Bronchial smooth muscle cell (primary cell): Measurements from ENCODE around the gene GCDH. TPM values are rescaled to one million over a fixed set of nuclear protein-coding genes. Genes with fewer than 3 reads are reported as not detected.

Experiments
- total RNA-seq: library from RNA; depleted of rRNA; stranded (reverse); fragments of >200 nt; gene quantifications from 2 replicates; pipeline ENCODE4 v1.2.1, GENCODE V29; 2014

Gene GCDH
- 12.4 and 14.8 TPM in 2 replicates for total RNA-seq

DNA sequence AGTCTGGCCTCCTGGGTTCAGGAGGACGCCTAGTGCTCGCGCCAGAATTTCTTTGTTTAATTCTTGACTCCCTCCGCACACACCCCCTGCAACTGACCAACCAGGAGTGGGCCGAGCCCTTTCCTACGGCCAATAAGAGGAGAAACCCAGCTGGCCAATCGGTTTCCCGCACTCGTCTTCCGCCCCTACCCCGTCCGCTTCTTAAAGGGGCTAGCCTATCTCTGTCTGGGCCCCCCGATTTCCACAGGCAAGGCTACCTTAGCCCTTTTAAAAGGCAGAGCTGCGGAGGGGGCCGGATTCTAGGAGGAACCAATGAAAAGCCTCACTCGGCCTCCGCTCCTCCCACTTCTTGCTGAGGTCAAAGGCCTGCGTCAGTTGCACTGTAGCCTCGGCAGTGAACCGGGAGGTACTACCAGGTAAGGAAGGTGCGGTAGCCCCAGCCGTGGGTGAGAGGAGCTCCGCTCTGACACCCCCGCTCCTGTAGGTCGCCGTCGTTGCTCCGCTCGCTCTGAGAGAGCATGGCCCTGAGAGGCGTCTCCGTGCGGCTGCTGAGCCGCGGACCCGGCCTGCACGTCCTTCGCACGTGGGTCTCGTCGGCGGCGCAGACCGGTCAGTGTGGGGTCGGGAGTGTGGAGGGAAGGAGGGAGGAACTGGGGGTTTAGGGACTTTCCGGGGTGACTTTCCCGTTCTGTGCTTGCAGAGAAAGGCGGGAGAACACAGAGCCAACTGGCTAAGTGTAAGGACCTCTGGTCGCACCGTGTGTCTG lies at the start of gene GCDH:
GCDH (plus strand) TSS at position 374 of the 766 bp plus-strand sequence; CDS start at position 519, 145 bp downstream.

DNA sequence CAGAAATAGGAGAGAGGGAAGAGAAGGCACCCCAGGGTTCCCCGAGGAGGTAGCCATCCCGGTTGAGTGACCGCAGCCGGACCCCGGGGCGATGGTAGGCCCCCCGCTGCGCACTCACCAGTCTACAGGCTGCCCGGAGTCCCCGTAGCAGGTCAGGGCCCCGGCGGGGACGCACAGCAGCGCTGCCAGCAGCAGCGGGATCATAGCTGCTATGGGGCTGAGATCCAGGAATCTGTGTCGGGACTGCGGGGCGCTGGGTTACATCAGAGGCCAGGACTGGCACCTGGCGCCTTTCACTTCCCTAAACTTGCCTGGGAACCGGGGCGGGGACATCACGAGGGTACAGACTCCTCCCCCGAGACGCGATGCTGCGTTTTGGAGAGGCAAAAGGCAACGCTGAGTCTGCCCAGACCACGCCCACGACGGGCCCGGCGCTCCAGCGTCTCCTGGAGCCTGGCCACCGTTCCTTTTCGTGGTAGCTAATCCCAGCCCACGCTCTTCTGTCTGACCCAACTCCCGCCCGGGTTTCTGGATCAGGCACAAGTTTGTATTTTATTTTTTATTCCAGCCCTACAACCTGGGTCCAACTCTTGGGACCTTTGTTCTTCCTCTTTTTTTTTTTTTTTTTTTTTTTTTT lies 9.7 kb upstream of the GCDH start, which contains the start of gene DNASE2:
DNASE2 (minus strand) TSS at position 278 of the 637 bp plus-strand sequence; CDS start at position 204, 74 bp downstream.

DNA sequence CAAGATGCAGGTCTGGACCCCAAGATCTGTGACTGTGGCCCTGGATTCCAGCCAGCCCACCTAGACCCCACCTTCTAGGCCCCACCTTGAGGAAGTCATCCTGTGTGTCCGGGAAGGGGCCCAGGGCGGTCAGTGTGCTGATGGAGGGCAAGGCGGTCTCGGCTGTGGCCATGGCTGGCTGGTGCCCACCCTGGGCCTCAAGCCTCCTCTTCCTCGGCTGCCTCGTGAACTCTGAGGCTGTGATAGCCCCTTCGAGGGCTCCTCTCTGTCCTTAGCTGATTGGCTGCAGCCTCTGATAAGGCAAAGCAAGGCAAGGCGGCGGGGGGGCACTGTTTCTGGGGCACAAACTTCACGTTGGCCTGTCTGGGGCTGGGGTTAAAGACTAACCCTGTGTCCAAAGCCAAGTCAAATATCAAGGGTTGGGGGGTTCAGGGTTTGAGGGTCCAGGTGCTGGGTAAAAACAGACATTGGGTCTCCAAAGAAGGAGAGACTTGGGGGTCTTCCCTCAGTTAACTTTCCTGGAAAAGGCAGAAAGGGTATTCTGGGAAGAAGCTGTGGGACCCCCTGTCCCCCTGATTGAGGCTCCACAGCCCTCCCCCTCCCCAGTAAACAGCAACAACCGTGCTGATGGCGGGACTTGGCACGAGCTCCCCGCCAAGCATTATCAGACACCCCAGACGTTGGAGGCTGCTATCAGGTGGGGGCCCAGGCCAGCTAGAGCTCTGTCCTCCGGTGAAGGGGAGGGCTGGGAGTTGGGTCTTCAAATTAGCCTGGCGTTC lies 3.8 kb upstream of the GCDH start, which contains the start of gene KLF1:
KLF1 (minus strand) TSS at position 233 of the 779 bp plus-strand sequence; CDS start at position 172, 61 bp downstream.

GRCh38 chr19:12933287-12934072 lies 42.5 kb downstream of the GCDH start, which contains the start of gene FARSA:
TSS of gene FARSA (minus strand) at chr19:12933711. CDS start at chr19:12933696, 15 bp downstream.

DNA sequence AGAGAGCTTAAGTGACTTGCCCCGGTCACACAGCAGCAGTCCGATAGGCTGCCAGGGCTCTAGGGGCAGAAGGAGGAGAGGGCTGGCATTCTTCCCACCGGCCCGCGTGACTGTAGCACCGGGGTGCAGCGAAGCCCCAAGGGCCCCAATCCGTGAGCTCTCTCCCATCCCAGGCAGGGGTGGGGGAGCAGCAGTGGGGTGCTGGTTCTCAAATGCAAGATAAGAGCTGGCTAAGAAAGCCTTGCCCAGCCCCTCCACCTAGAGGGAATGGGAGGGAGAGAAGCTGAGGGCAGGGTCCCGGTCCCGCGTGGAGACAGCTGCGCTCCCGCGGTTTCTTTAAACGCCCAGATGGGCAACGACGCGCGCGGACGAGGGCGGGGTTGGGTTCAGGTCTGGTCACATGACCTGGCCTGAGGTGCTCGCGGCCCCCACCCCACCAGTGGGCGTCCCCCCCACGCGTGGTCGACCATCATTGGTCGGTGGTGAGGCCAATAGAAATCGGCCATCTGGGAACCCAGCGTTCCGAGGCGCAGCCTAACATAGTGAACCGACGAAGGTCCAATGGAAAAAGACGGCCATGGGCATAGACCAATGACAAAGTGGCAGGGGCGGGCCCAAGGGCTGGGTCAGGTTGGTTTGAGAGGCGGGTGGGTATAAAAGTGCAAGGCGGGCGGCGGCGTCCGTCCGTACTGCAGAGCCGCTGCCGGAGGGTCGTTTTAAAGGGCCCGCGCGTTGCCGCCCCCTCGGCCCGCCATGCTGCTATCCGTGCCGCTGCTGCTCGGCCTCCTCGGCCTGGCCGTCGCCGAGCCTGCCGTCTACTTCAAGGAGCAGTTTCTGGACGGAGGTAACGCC lies 47.2 kb downstream of the GCDH start, which contains the start of gene CALR:
CALR (plus strand) TSS at position 683 of the 852 bp plus-strand sequence; CDS start at position 754, 71 bp downstream.

GRCh38 chr19:12945479-12946091 lies 54.6 kb downstream of the GCDH start, which contains the start of gene RAD23A:
TSS of gene RAD23A (plus strand) at chr19:12945862. CDS start at chr19:12945949, 87 bp downstream.

Other genes starting within 250 kb of the GCDH start
- gene MAN2B1, start 224.4 kb upstream of the GCDH start, total RNA-seq, result 22.1 and 27.6 TPM in 2 replicates
- 11.7 and 12.6 TPM in 2 replicates for gene WDR83, start 224.4 kb upstream of the GCDH start, total RNA-seq
- gene DHPS, start 209.3 kb upstream of the GCDH start, total RNA-seq, result 57.5 and 63.5 TPM in 2 replicates
- gene GNG14, start 203.2 kb upstream of the GCDH start, total RNA-seq, result not detected in 2 replicates
- 3.9 and 4.6 TPM in 2 replicates for gene FBXW9, start 194.5 kb upstream of the GCDH start, total RNA-seq
- 33.9 and 41.4 TPM in 2 replicates for gene TNPO2, start 167.2 kb upstream of the GCDH start, total RNA-seq
- gene TRIR, start 156.5 kb upstream of the GCDH start, total RNA-seq, result 118 and 120 TPM in 2 replicates
- gene GET3, start 153.7 kb upstream of the GCDH start, total RNA-seq, result 120 and 140 TPM in 2 replicates
- gene BEST2, start 139.4 kb upstream of the GCDH start, total RNA-seq, result under 0.01 TPM in 2 replicates
- gene HOOK2, start 115.6 kb upstream of the GCDH start, total RNA-seq, result 16.4 and 22.4 TPM in 2 replicates
- gene JUNB, start 99.7 kb upstream of the GCDH start, total RNA-seq, result 37.8 and 47.2 TPM in 2 replicates
- 130 and 210 TPM in 2 replicates for gene PRDX2, start 89.4 kb upstream of the GCDH start, total RNA-seq
- gene THSD8, start 89.1 kb upstream of the GCDH start, total RNA-seq, result 0.16 and 0.43 TPM in 2 replicates
- 7.6 TPM in 2 replicates for gene RNASEH2A, start 84.6 kb upstream of the GCDH start, total RNA-seq
- 0.47 TPM in 1 of 2 replicates, not detected in the other for gene RTBDN, start 56.6 kb upstream of the GCDH start, total RNA-seq
- 0.95 and 1.2 TPM in 2 replicates for gene MAST1, start 52.6 kb upstream of the GCDH start, total RNA-seq
- 22.5 and 31.5 TPM in 2 replicates for gene DNASE2, start 9.7 kb upstream of the GCDH start, total RNA-seq
- not detected in 2 replicates for gene KLF1, start 4.0 kb upstream of the GCDH start, total RNA-seq
- 0.09 TPM in 1 of 2 replicates, not detected in the other for gene SYCE2, start 28.1 kb downstream of the GCDH start, total RNA-seq
- gene FARSA, start 42.6 kb downstream of the GCDH start, total RNA-seq, result 27.2 and 30.9 TPM in 2 replicates
- gene CALR, start 47.4 kb downstream of the GCDH start, total RNA-seq, result 1,315 and 1,411 TPM in 2 replicates
- 38.6 and 51.9 TPM in 2 replicates for gene RAD23A, start 54.7 kb downstream of the GCDH start, total RNA-seq
- gene GADD45GIP1, start 66.1 kb downstream of the GCDH start, total RNA-seq, result 15.8 and 27.1 TPM in 2 replicates
- not detected in 2 replicates for gene DAND5, start 78.4 kb downstream of the GCDH start, total RNA-seq
- 95.4 and 122 TPM in 2 replicates for gene NFIX, start 104.3 kb downstream of the GCDH start, total RNA-seq
- 0.32 and 0.34 TPM in 2 replicates for gene LYL1, start 211.7 kb downstream of the GCDH start, total RNA-seq
- gene TRMT1, start 225.6 kb downstream of the GCDH start, total RNA-seq, result 22.5 and 24.2 TPM in 2 replicates
- gene NACC1, start 227.1 kb downstream of the GCDH start, total RNA-seq, result 19.6 and 29.3 TPM in 2 replicates